ENCODE measurements around the gene MVD.
A peak's percentile ranks its signal among the peaks of the same experiment; 100 is the strongest.

The MVD gene

GRCh38 chr16:88662843-88663606 is at the start of gene MVD:
MVD (minus strand) TSS chr16:88663091; CDS start chr16:88663080, 11 bp downstream.
- H3K9me3 ChIP-seq (ENCODE audit: control insufficient read depth in 1 of 2, low read length in 2 of 2), result no peaks in the 10 kb centered on the region
- peaks cover 10 to 28% of the 10 kb centered on the region in 2 donors for H3K4me1 ChIP-seq (ENCODE audit: control insufficient read depth in 1 of 2, insufficient read depth in 2 of 2, low read length in 2 of 2)
- peak within 1 kb of the TSS; percentile 85 to 91 for H3K4me3 ChIP-seq (ENCODE audit: low read depth in 1 of 2, low read length in 2 of 2)
- no peaks in the 10 kb centered on the region for H3K27me3 ChIP-seq (ENCODE audit: control insufficient read depth in 1 of 2, insufficient read depth in 2 of 2, low read length in 2 of 2)
- H3K27ac ChIP-seq (ENCODE audit: low read depth, low read length), result peak within 1 kb of the TSS; percentile 91
- H3K9ac ChIP-seq (ENCODE audit: low read depth in 1 of 2, low read length in 2 of 2), result peak within 1 kb of the TSS; percentile 92 to 96
- H3K36me3 ChIP-seq (ENCODE audit: control insufficient read depth in 1 of 2, insufficient read depth in 2 of 2, low read length in 2 of 2), result peaks cover 0 to 5% of the 10 kb centered on the region in 2 donors

GRCh38 chr16:88712362-88712979 is 49.6 kb upstream of the MVD start:
- Histone ChIP-seq H3K27ac (ENCODE audit: low read depth, low read length) (no peak overlapping the region), H3K36me3 (ENCODE audit: control insufficient read depth in 1 of 2, insufficient read depth in 2 of 2, low read length in 2 of 2) (peaks cover 22 to 47% of the 10 kb centered on the region in 2 donors), H3K4me3 (ENCODE audit: low read depth in 1 of 2, low read length in 2 of 2) (no peak overlapping the region)

GRCh38 chr16:88711750-88712340 is 49.0 kb upstream of the MVD start:
- Histone ChIP-seq H3K27me3 (ENCODE audit: control insufficient read depth in 1 of 2, insufficient read depth in 2 of 2, low read length in 2 of 2) (no peaks in the 10 kb centered on the region), H3K9ac (ENCODE audit: low read depth in 1 of 2, low read length in 2 of 2) (no peak overlapping the region), H3K36me3 (ENCODE audit: control insufficient read depth in 1 of 2, insufficient read depth in 2 of 2, low read length in 2 of 2) (peaks cover 15 to 41% of the 10 kb centered on the region in 2 donors), H3K4me1 (ENCODE audit: control insufficient read depth in 1 of 2, insufficient read depth in 2 of 2, low read length in 2 of 2) (peaks cover 7% of the 10 kb centered on the region in 2 donors), H3K27ac (ENCODE audit: low read depth, low read length) (no peak overlapping the region), H3K9me3 (ENCODE audit: control insufficient read depth in 1 of 2, low read length in 2 of 2) (no peaks in the 10 kb centered on the region), H3K4me3 (ENCODE audit: low read depth in 1 of 2, low read length in 2 of 2) (no peak overlapping the region)

More at GRCh38 chr16:88712362-88712979, 49.6 kb upstream of the MVD start:
- Histone ChIP-seq H3K4me1 (ENCODE audit: control insufficient read depth in 1 of 2, insufficient read depth in 2 of 2, low read length in 2 of 2) (peaks cover under 1 to 1% of the 10 kb centered on the region in 2 donors), H3K27me3 (ENCODE audit: control insufficient read depth in 1 of 2, insufficient read depth in 2 of 2, low read length in 2 of 2) (no peaks in the 10 kb centered on the region), H3K9ac (ENCODE audit: low read depth in 1 of 2, low read length in 2 of 2) (no peak overlapping the region), H3K9me3 (ENCODE audit: control insufficient read depth in 1 of 2, low read length in 2 of 2) (no peaks in the 10 kb centered on the region)

GRCh38 chr16:88710556-88710955 is 47.7 kb upstream of the MVD start:
- H3K27ac ChIP-seq (ENCODE audit: low read depth, low read length), result no peak overlapping the region
- H3K4me1 ChIP-seq (ENCODE audit: control insufficient read depth in 1 of 2, insufficient read depth in 2 of 2, low read length in 2 of 2), result peaks cover 8 to 10% of the 10 kb centered on the region in 2 donors
- H3K9ac ChIP-seq (ENCODE audit: low read depth in 1 of 2, low read length in 2 of 2), result no peak overlapping the region
- no peaks in the 10 kb centered on the region for H3K27me3 ChIP-seq (ENCODE audit: control insufficient read depth in 1 of 2, insufficient read depth in 2 of 2, low read length in 2 of 2)
- peaks cover 11 to 28% of the 10 kb centered on the region in 2 donors for H3K36me3 ChIP-seq (ENCODE audit: control insufficient read depth in 1 of 2, insufficient read depth in 2 of 2, low read length in 2 of 2)
- no peak overlapping the region for H3K4me3 ChIP-seq (ENCODE audit: low read depth in 1 of 2, low read length in 2 of 2)
- H3K9me3 ChIP-seq (ENCODE audit: control insufficient read depth in 1 of 2, low read length in 2 of 2), result no peaks in the 10 kb centered on the region

- Histone ChIP-seq H3K4me1 (ENCODE audit: control insufficient read depth in 1 of 2, insufficient read depth in 2 of 2, low read length in 2 of 2) (peaks cover 16 to 35% of the 10 kb centered on the region in 2 donors), H3K4me3 (ENCODE audit: low read depth in 1 of 2, low read length in 2 of 2) (peak overlapping the region; percentile 94 to 95), H3K9me3 (ENCODE audit: control insufficient read depth in 1 of 2, low read length in 2 of 2) (no peaks in the 10 kb centered on the region)
Observed at GRCh38 chr16:88706965-88707826, 44.3 kb upstream of the MVD start.

GRCh38 chr16:88706229-88706964 is 43.5 kb upstream of the MVD start, which contains the start of the genes CTU2 and RNF166:
CTU2 (plus strand) TSS chr16:88706503; CDS start chr16:88706531, 28 bp downstream.
RNF166 (minus strand) TSS chr16:88706408; CDS start chr16:88706325, 83 bp downstream.
- Histone ChIP-seq H3K27me3 (ENCODE audit: control insufficient read depth in 1 of 2, insufficient read depth in 2 of 2, low read length in 2 of 2) (no peaks in the 10 kb centered on the region), H3K36me3 (ENCODE audit: control insufficient read depth in 1 of 2, insufficient read depth in 2 of 2, low read length in 2 of 2) (peaks cover 0 to 5% of the 10 kb centered on the region in 2 donors), H3K4me1 (ENCODE audit: control insufficient read depth in 1 of 2, insufficient read depth in 2 of 2, low read length in 2 of 2) (peaks cover 16 to 43% of the 10 kb centered on the region in 2 donors), H3K27ac (ENCODE audit: low read depth, low read length) (peak within 1 kb of the TSS; percentile 50), H3K9me3 (ENCODE audit: control insufficient read depth in 1 of 2, low read length in 2 of 2) (no peaks in the 10 kb centered on the region), H3K9ac (ENCODE audit: low read depth in 1 of 2, low read length in 2 of 2) (peak within 1 kb of the TSS; percentile 75 to 85), H3K4me3 (ENCODE audit: low read depth in 1 of 2, low read length in 2 of 2) (peak within 1 kb of the TSS; percentile 94 to 95)

More at GRCh38 chr16:88706965-88707826, 44.3 kb upstream of the MVD start:
- Histone ChIP-seq H3K27me3 (ENCODE audit: control insufficient read depth in 1 of 2, insufficient read depth in 2 of 2, low read length in 2 of 2) (no peaks in the 10 kb centered on the region), H3K27ac (ENCODE audit: low read depth, low read length) (no peak overlapping the region), H3K36me3 (ENCODE audit: control insufficient read depth in 1 of 2, insufficient read depth in 2 of 2, low read length in 2 of 2) (peaks cover 0 to 5% of the 10 kb centered on the region in 2 donors), H3K9ac (ENCODE audit: low read depth in 1 of 2, low read length in 2 of 2) (peak overlapping the region; percentile 75 to 85)

GRCh38 chr16:88705801-88706228 is 42.9 kb upstream of the MVD start:
- peak overlapping the region; percentile 75 to 85 for H3K9ac ChIP-seq (ENCODE audit: low read depth in 1 of 2, low read length in 2 of 2)
- H3K4me1 ChIP-seq (ENCODE audit: control insufficient read depth in 1 of 2, insufficient read depth in 2 of 2, low read length in 2 of 2), result peaks cover 16 to 48% of the 10 kb centered on the region in 2 donors

GRCh38 chr16:88705076-88705684 is 42.3 kb upstream of the MVD start:
- Histone ChIP-seq H3K4me1 (ENCODE audit: control insufficient read depth in 1 of 2, insufficient read depth in 2 of 2, low read length in 2 of 2) (peaks cover 16 to 49% of the 10 kb centered on the region in 2 donors), H3K36me3 (ENCODE audit: control insufficient read depth in 1 of 2, insufficient read depth in 2 of 2, low read length in 2 of 2) (peaks cover 0 to 5% of the 10 kb centered on the region in 2 donors), H3K4me3 (ENCODE audit: low read depth in 1 of 2, low read length in 2 of 2) (peak overlapping the region; percentile 94 to 95), H3K27ac (ENCODE audit: low read depth, low read length) (peak overlapping the region; percentile 20), H3K9ac (ENCODE audit: low read depth in 1 of 2, low read length in 2 of 2) (peak overlapping the region; percentile 68 to 72), H3K27me3 (ENCODE audit: control insufficient read depth in 1 of 2, insufficient read depth in 2 of 2, low read length in 2 of 2) (no peaks in the 10 kb centered on the region), H3K9me3 (ENCODE audit: control insufficient read depth in 1 of 2, low read length in 2 of 2) (no peaks in the 10 kb centered on the region)

More at GRCh38 chr16:88705801-88706228, 42.9 kb upstream of the MVD start:
- Histone ChIP-seq H3K9me3 (ENCODE audit: control insufficient read depth in 1 of 2, low read length in 2 of 2) (no peaks in the 10 kb centered on the region), H3K27ac (ENCODE audit: low read depth, low read length) (peak overlapping the region; percentile 50), H3K4me3 (ENCODE audit: low read depth in 1 of 2, low read length in 2 of 2) (peak overlapping the region; percentile 94 to 95), H3K27me3 (ENCODE audit: control insufficient read depth in 1 of 2, insufficient read depth in 2 of 2, low read length in 2 of 2) (no peaks in the 10 kb centered on the region), H3K36me3 (ENCODE audit: control insufficient read depth in 1 of 2, insufficient read depth in 2 of 2, low read length in 2 of 2) (peaks cover 0 to 5% of the 10 kb centered on the region in 2 donors)

Data from duodenal mucosa (tissue), 2 donors.